ENCODE results near the gene FRMD1.

- TF ChIP-seq EZH2 (IDR thresholded peaks at IDR 0.05) (no peak), POLR2A (IDR thresholded peaks at IDR 0.05; ENCODE audit: borderline replicate concordance, extremely low read depth, insufficient read depth, insufficient read length) (no peak), POLR2AphosphoS5 (IDR thresholded peaks at IDR 0.05; ENCODE audit: low read depth, low read length) (no peak), CTCF (IDR thresholded peaks at IDR 0.05 in 2 of 3, conservative IDR thresholded peaks at IDR 0.05 in 1 of 3; ENCODE audit: borderline replicate concordance in 1 of 3, insufficient read depth in 1 of 3, low read depth in 2 of 3, low read length in 2 of 3) (no peak), TCF7L2 (IDR thresholded peaks at IDR 0.05; ENCODE audit: borderline replicate concordance, extremely low read depth, insufficient read depth, insufficient read length) (no peak), SIN3A (IDR thresholded peaks at IDR 0.05; ENCODE audit: low read depth) (no peak), EZH2phosphoT487 (IDR thresholded peaks at IDR 0.05; ENCODE audit: borderline replicate concordance) (no peak)
These were observed 56.3 kb downstream of the FRMD1 start for GRCh38 chr6:168022488-168023321.

All from HCT116 (cell line).